HUES64 (cell line): ENCODE results near the gene VSTM4.

Experiments used
- H3K27ac ChIP-seq: 2 replicates; pipeline ENCODE4 v1.7.0; 2013; ENCODE audit warnings: low read depth, low read length, inconsistent platforms
- H3K27me3 ChIP-seq: 2 replicates; pipeline ENCODE4 v1.6.1; 2013; ENCODE audit warnings: mild to moderate bottlenecking, low read length; ENCODE audit not compliant: insufficient read depth
- H3K36me3 ChIP-seq: 2 replicates; pipeline ENCODE4 v1.6.1; 2013; ENCODE audit warnings: mild to moderate bottlenecking, low read length; ENCODE audit not compliant: insufficient read depth
- H3K4me1 ChIP-seq: 2 replicates; pipeline ENCODE4 v1.6.1; 2013; ENCODE audit warnings: mild to moderate bottlenecking, low read length, moderate library complexity; ENCODE audit not compliant: insufficient read depth
- H3K4me3 ChIP-seq: 2 replicates; pipeline ENCODE4 v1.5.1; 2013; ENCODE audit warnings: mild to moderate bottlenecking, low read length, moderate library complexity
- H3K9ac ChIP-seq: 2 replicates; pipeline ENCODE4 v1.6.1; 2013; ENCODE audit warnings: mild to moderate bottlenecking, low read depth, low read length
- H3K9me3 ChIP-seq: 2 replicates; pipeline ENCODE4 v1.6.1; 2013; ENCODE audit warnings: low read depth, low read length; ENCODE audit not compliant: insufficient read depth
- WGBS: fragments of 150-250, 120-280 bp; methylation state at CpG from one replicate; pipeline ENCODE4 v1.1.7; 2013; ENCODE audit warnings: missing lambda C conversion rate; 5-methylcytosine and 5-hydroxymethylcytosine counted together

VSTM4 gene

DNA sequence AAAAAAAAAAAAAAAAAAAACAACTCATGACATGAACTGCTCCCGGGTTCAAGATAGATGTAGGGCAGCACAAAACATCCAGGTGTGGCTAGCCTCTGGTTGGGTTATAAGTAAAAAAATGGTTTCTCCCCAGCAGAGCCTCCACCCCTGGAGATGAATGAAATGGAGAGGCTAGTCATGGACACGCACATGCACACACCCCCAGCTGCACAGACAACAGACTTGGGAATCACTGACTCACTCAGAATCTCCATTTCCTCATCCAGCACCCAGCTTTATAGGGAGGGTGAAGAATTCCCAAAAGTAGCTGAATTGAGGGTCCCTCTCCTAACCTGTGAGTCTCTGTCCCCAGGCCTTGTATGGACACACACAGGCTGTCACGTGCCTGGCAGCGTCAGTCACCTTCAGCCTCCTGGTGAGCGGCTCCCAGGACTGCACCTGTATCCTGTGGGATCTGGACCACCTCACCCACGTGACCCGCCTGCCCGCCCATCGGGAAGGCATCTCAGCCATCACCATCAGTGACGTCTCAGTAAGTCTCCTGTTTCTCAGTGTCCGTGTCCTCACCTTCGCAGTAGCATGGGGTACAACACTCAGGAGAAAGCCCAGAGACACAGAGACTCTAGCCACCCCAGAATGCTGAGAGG, 140.7 kb downstream of the VSTM4 start:
- H3K27me3 ChIP-seq: no peaks in the 10 kb centered on the region
- 94% methylated on average over 12 of the region's 12 CpGs for WGBS
- H3K36me3 ChIP-seq: no peaks in the 10 kb centered on the region
- H3K9me3 ChIP-seq: no peaks in the 10 kb centered on the region
- no peak overlapping the region for H3K27ac ChIP-seq
- no peaks in the 10 kb centered on the region for H3K4me1 ChIP-seq
- no peak overlapping the region for H3K4me3 ChIP-seq
- no peak overlapping the region for H3K9ac ChIP-seq

DNA sequence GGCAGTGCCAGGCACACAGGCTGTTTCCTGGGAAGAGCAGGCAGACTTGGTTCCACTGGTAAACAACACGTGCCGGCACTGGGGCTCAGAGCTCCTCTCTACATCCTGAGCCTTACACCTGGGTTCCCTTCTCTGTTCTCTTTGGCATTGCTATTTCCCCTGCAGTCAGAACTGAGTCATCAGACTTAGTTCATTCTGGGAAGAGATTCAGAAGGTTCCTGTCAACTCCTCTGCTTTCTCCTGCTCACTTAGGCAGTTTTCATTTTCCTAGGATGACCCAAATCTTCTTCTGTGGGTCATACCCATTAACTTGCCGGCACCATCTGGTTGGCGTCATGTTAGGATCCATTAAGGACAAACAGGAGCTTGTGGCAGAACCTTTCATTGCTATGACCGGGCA, 142.3 kb downstream of the VSTM4 start:
- no peaks in the 10 kb centered on the region for H3K36me3 ChIP-seq
- H3K27ac ChIP-seq: no peak overlapping the region
- whole genome bisulfite sequencing: 90% methylated on average over 5 of the region's 5 CpGs
- H3K4me3 ChIP-seq: no peak overlapping the region
- H3K27me3 ChIP-seq: no peaks in the 10 kb centered on the region
- H3K9me3 ChIP-seq: no peaks in the 10 kb centered on the region
- H3K9ac ChIP-seq: no peak overlapping the region
- no peaks in the 10 kb centered on the region for H3K4me1 ChIP-seq

DNA sequence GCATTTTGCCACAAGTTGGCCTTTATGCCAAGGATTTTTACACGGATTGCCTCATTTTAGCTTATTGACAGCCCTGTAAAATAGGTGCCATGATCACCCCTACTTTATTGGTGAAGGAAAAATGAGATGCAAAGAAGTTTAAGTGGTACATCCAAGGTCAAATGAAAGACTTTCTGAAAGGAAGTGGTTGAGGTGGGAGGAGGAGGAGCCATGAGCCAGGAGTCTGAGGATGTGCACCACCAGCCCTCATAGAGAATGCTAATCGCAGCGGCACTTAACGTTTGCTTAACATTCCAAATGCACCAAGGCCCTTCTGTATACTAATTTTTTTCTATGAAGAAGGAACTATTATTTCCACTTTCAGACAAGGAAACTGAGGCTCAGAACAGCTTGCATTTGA, 144.7 kb downstream of the VSTM4 start:
- 98% methylated on average over 4 of the region's 4 CpGs for WGBS
- Histone ChIP-seq H3K36me3 (no peaks in the 10 kb centered on the region), H3K9me3 (no peaks in the 10 kb centered on the region), H3K4me1 (no peaks in the 10 kb centered on the region), H3K9ac (no peak overlapping the region), H3K27me3 (no peaks in the 10 kb centered on the region), H3K4me3 (no peak overlapping the region), H3K27ac (no peak overlapping the region)

DNA sequence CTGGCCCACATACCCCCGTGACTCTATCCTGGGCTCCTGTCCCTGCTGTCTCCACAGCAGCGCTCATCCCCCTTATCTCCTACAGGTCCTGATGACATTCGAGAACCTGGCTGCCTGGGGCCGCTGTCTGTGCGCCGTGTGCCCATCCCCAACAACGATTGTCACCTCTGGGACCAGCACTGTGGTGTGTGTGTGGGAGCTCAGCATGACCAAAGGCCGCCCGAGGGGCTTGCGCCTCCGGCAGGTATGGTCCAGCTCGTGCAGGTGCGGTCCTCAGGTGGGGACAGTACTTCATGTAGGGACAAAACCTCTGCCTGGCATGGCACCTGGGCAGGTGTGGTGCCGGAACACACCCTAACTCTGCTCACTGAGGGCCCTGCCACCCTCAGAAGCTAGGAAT, 145.3 kb downstream of the VSTM4 start:
- no peak overlapping the region for H3K27ac ChIP-seq
- H3K9ac ChIP-seq: no peak overlapping the region
- H3K4me3 ChIP-seq: no peak overlapping the region
- 93% methylated on average over 14 of the region's 14 CpGs for WGBS
- no peaks in the 10 kb centered on the region for H3K27me3 ChIP-seq
- no peaks in the 10 kb centered on the region for H3K36me3 ChIP-seq
- no peaks in the 10 kb centered on the region for H3K4me1 ChIP-seq
- H3K9me3 ChIP-seq: no peaks in the 10 kb centered on the region

DNA sequence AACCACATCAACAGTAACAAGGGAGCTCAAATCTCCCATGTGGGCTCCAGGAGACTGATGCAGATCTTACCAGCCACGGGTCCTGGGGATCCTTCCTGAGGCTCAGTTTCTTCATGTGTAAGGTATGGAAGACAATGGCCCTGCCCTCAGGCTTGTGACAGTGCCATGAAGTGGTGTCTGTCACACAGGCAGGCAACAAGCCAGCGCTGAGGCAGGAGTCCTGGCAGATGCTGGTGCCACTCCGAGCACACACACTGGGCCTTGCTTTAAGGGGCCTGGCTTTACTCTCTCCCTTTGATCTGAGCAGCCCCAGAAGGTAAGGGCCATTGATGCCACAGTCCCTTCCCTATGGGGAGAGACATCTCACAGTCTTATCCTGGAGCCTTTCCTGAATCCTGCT, 147.3 kb downstream of the VSTM4 start:
- no peak overlapping the region for H3K4me3 ChIP-seq
- WGBS: 97% methylated on average over 3 of the region's 3 CpGs
- no peak overlapping the region for H3K27ac ChIP-seq
- H3K4me1 ChIP-seq: no peaks in the 10 kb centered on the region
- no peaks in the 10 kb centered on the region for H3K36me3 ChIP-seq
- no peak overlapping the region for H3K9ac ChIP-seq
- no peaks in the 10 kb centered on the region for H3K9me3 ChIP-seq
- no peaks in the 10 kb centered on the region for H3K27me3 ChIP-seq

DNA sequence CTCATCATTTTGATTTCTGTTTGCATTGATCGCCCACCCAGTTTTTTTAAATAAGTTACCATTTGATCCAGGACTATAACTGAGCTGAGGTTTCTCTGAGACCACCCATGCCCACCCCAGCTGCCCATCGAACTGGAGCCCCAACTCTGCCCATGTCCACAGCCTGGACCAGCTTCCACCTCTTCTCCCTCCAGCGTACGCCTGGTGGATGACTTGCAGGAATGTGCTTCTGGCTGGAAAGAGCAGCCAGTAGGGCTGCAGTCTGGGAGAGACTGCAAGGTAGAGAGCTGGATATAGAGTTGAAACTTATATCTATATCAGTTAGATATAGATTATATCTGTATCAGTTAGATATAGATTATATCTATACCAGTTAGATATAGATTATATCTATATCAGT, 149.9 kb downstream of the VSTM4 start:
- H3K36me3 ChIP-seq: no peaks in the 10 kb centered on the region
- WGBS: 89% methylated on average over 2 of the region's 4 CpGs

More for the DNA sequence above, 149.9 kb downstream of the VSTM4 start:
- Histone ChIP-seq H3K4me3 (no peak overlapping the region), H3K9ac (no peak overlapping the region), H3K9me3 (no peaks in the 10 kb centered on the region), H3K4me1 (no peaks in the 10 kb centered on the region), H3K27ac (no peak overlapping the region), H3K27me3 (no peaks in the 10 kb centered on the region)
